PC-3 (cell line): ENCODE data around the gene NAB1. TPM values are rescaled to one million over a fixed set of nuclear protein-coding genes. Genes with fewer than 3 reads are reported as not detected.

ENCODE experiments used
- ATAC-seq: fragments of 200-7000 bp; cut with Tn5 transposase; 2 replicates; pipeline ENCODE4 v1.9.1; 2020; ENCODE audit warnings: mild to moderate bottlenecking, moderate library complexity
- BruUV-seq: library from RNA; stranded (reverse); fragments of 400-500 nt; replicated peaks from 2 replicates; lab custom pipeline; 2021; lab: Mats Ljungman, UMichigan
- CTCF ChIA-PET: fragments of 300-600 bp; sonication (Branson Sonifier 250); formaldehyde crosslinking; loops from one replicate; lab custom pipeline; 2022; ENCODE audit warnings: antibody characterized with exemption; lab: Charles Lee
- POLR2A ChIA-PET: fragments of 300-600 bp; sonication (Branson Sonifier 250); formaldehyde crosslinking; loops from one replicate; lab custom pipeline; 2022; ENCODE audit warnings: antibody characterized with exemption; ENCODE audit not compliant: unreplicated experiment; lab: Charles Lee
- DNase-seq: peaks from one replicate; pipeline ENCODE4 v3.0.0-alpha.2; 2015
- H2AFZ ChIP-seq: fragments of 300-600 bp; sonication (generic); 2 replicates; pipeline ENCODE4 v1.6.0; 2016; ENCODE audit warnings: antibody characterized with exemption, low read length
- H3F3A ChIP-seq: fragments of 300-600 bp; sonication (generic); one replicate; pipeline ENCODE4 v1.6.0; 2017; ENCODE audit warnings: antibody characterized with exemption, low read length, control low read depth, mild to moderate bottlenecking; ENCODE audit not compliant: unreplicated experiment
- H3K27ac ChIP-seq: fragments of 300-600 bp; sonication (generic); 2 replicates; pipeline ENCODE4 v1.5.1; 2016; ENCODE audit warnings: mild to moderate bottlenecking, low read length
- H3K27me3 ChIP-seq: fragments of 300-600 bp; sonication (generic); 2 replicates; pipeline ENCODE4 v1.6.1; 2016; ENCODE audit warnings: low read length, mixed read lengths
- H3K36me3 ChIP-seq: fragments of 300-600 bp; sonication (generic); 2 replicates; pipeline ENCODE4 v1.6.1; 2016; ENCODE audit warnings: low read depth, mixed run types, low read length, mixed read lengths
- H3K4me1 ChIP-seq: fragments of 300-600 bp; sonication (generic); 2 replicates; pipeline ENCODE4 v1.5.1; 2016; ENCODE audit warnings: low read length; ENCODE audit not compliant: insufficient read depth
- H3K4me2 ChIP-seq: fragments of 300-600 bp; sonication (generic); 2 replicates; pipeline ENCODE4 v1.6.0; 2016; ENCODE audit warnings: low read length
- H3K4me3 ChIP-seq: fragments of 300-600 bp; sonication (generic); 2 replicates; pipeline ENCODE4 v1.5.1; 2016; ENCODE audit warnings: mild to moderate bottlenecking, low read length, mixed read lengths
- H3K79me2 ChIP-seq: fragments of 300-600 bp; sonication (generic); 2 replicates; pipeline ENCODE4 v1.6.1; 2017; ENCODE audit warnings: low read length, mixed read lengths
- H3K9ac ChIP-seq: fragments of 300-600 bp; sonication (generic); 2 replicates; pipeline ENCODE4 v1.6.0; 2016; ENCODE audit warnings: mild to moderate bottlenecking, low read length
- H3K9me2 ChIP-seq: fragments of 300-600 bp; sonication (generic); replicated peaks from 2 replicates; pipeline ENCODE4 v1.6.1; 2016; ENCODE audit warnings: mixed run types, low read length, mixed read lengths
- H3K9me3 ChIP-seq: fragments of 300-600 bp; sonication (generic); 2 replicates; pipeline ENCODE4 v1.6.1; 2016; ENCODE audit warnings: low read length, mixed read lengths
- H4K20me1 ChIP-seq: fragments of 300-600 bp; sonication (generic); 2 replicates; pipeline ENCODE4 v1.6.1; 2016; ENCODE audit warnings: low read length, mixed read lengths
- CTCF ChIP-seq: fragments of 300-600 bp; sonication (generic); conservative IDR thresholded peaks from 2 replicates; pipeline ENCODE4 v1.5.1; 2017; ENCODE audit warnings: antibody characterized with exemption, low read depth, mild to moderate bottlenecking, low read length
- EZH2 ChIP-seq: fragments of 300-600 bp; sonication (generic); IDR thresholded peaks from one replicate; pipeline ENCODE4 v1.6.1; 2017; ENCODE audit warnings: antibody characterized with exemption, mild to moderate bottlenecking, low read length; ENCODE audit not compliant: unreplicated experiment
- EZH2phosphoT487 ChIP-seq: fragments of 300-600 bp; sonication (generic); IDR thresholded peaks from 2 replicates; pipeline ENCODE4 v1.6.1; 2018; ENCODE audit warnings: mild to moderate bottlenecking, antibody characterized with exemption, low read length, borderline replicate concordance
- intact Hi-C: fragments of 100-400 bp; cut with micrococcal nuclease; formaldehyde crosslinking; loops from 2 replicates; pipeline ENCODE4 v1.9.0; 2023
- total RNA-seq: library from RNA; depleted of rRNA; stranded (reverse); fragments of >200 nt; gene quantifications from 2 replicates; pipeline ENCODE4 v1.2.3, GENCODE V29; 2014

NAB1 gene
- total RNA-seq, 1 experiment from 2014 or later, result 23.1 TPM

- no peaks in the 10 kb centered on the region for H3K9me3 ChIP-seq
- intact Hi-C loops, result no loop called here
- CTCF ChIA-PET, result no interaction called here
- no peaks in the 10 kb centered on the region for H3K27me3 ChIP-seq
- peak; percentile 56 for DNase-seq
- H3K9ac ChIP-seq, result peak overlapping the region; percentile 2; the same call in 1 of the 2 replicates
- H3K27ac ChIP-seq, result peak overlapping the region; percentile 39
- peak; percentile 65 for ATAC-seq
- H3K36me3 ChIP-seq, result peaks cover 12% of the 10 kb centered on the region
- 0 out of 2 replicates have a peak, but pooled peaks cover 4% of the 10 kb centered on the region for H4K20me1 ChIP-seq
- no peak overlapping the region for H2AFZ ChIP-seq
- H3K9me2 ChIP-seq, result no peaks in the 10 kb centered on the region
- peaks cover 34% of the 10 kb centered on the region for H3K4me1 ChIP-seq
- peak overlapping the region; percentile 28 for H3K4me2 ChIP-seq
- peaks cover 40% of the 10 kb centered on the region for H3K79me2 ChIP-seq
- POLR2A ChIA-PET, result interaction anchor here (0.7 kb wide), 1 partner anchor 95 kb away, joined by 6 read pairs; no protein-coding TSS in a partner anchor
- no peak for TF ChIP-seq EZH2
- TF ChIP-seq CTCF, result no peak
- no peak for TF ChIP-seq EZH2phosphoT487
- BruUV-seq, result no TSS peak
- H3K4me3 ChIP-seq, result no peak overlapping the region
- no peaks in the 10 kb centered on the region for H3F3A ChIP-seq
Measured at GRCh38 chr2:190666895-190667294, 18.0 kb downstream of the NAB1 start.

- ChIA-PET POLR2A (no interaction called here), CTCF (no interaction called here)
- Histone ChIP-seq H3K9me2 (no peaks in the 10 kb centered on the region), H3K27me3 (no peaks in the 10 kb centered on the region), H2AFZ (no peak overlapping the region), H3K4me2 (no peak overlapping the region), H3K36me3 (peaks cover 12% of the 10 kb centered on the region), H3F3A (no peaks in the 10 kb centered on the region), H3K4me3 (no peak overlapping the region), H3K9me3 (no peaks in the 10 kb centered on the region), H3K79me2 (peaks cover 26% of the 10 kb centered on the region), H4K20me1 (0 out of 2 replicates have a peak, but pooled peaks cover 4% of the 10 kb centered on the region), H3K27ac (no peak overlapping the region), H3K4me1 (peaks cover 28% of the 10 kb centered on the region), H3K9ac (no peak overlapping the region)
- TF ChIP-seq EZH2phosphoT487, result no peak
- TF ChIP-seq CTCF, result no peak
- no peak for TF ChIP-seq EZH2
- BruUV-seq, result no TSS peak
- intact Hi-C loops, result no loop called here
- ATAC-seq, result peak; percentile 90
- DNase-seq, result peak; percentile 58
Measured at GRCh38 chr2:190668892-190669291, 20.0 kb downstream of the NAB1 start.

GRCh38 chr2:190670182-190670946, 21.5 kb downstream of the NAB1 start:
- DNase-seq (no peak), ATAC-seq (no peak)
- H3K9me3 ChIP-seq, result no peaks in the 10 kb centered on the region
- no peak overlapping the region for H2AFZ ChIP-seq
- H3K79me2 ChIP-seq, result peaks cover 23% of the 10 kb centered on the region
- no peak overlapping the region for H3K4me3 ChIP-seq
- H3K4me1 ChIP-seq, result peaks cover 22% of the 10 kb centered on the region
- 0 out of 2 replicates have a peak, but pooled peaks cover 4% of the 10 kb centered on the region for H4K20me1 ChIP-seq
- H3F3A ChIP-seq, result no peaks in the 10 kb centered on the region
- no peak overlapping the region for H3K4me2 ChIP-seq
- BruUV-seq, result no TSS peak
- ChIA-PET POLR2A (no interaction called here), CTCF (no interaction called here)
- TF ChIP-seq EZH2, result no peak
- no peak for TF ChIP-seq EZH2phosphoT487
- TF ChIP-seq CTCF, result no peak
- intact Hi-C loops, result no loop called here
- no peak overlapping the region for H3K27ac ChIP-seq
- no peak overlapping the region for H3K9ac ChIP-seq
- H3K9me2 ChIP-seq, result no peaks in the 10 kb centered on the region
- H3K36me3 ChIP-seq, result peaks cover 18% of the 10 kb centered on the region
- no peaks in the 10 kb centered on the region for H3K27me3 ChIP-seq
